ENCODE data around the gene OXTR.

Gene OXTR

DNA sequence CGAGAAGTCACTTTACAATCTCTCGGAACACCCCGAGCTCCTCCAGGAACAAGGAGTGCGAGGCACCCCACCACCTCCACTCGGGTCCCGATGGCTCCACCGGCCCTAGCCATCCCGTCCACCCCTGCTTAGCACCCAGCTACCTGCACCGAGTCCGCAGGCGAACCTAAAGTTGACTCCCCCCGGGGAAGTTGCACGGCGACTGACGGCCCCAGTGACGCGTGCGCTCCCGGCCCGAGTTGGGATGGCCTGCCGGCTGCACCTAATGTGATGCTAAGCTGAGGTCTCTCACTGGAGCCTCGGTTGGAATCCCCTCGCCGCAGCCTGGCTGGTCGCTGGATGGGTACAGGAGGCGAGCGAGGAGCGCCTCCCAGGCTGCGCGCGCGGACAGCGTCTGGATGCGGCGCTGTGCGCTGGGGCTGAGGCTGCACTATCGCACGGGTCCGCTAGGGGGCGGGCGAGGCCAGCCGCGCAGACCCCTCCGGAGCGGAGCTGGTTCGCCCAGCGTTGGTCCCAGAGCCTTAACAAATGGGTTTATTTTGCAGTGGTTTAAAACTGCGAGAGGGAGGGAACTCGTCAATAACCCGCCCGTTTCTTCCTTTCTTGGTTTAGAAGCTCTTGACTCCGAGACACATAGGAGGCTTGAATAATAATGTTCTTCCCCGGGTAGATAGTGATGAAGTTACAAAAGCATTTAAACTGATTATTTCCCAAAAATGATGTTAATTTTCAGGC is at the start of gene OXTR:
TSS of gene OXTR (minus strand) at position 526 of the 735 bp plus-strand sequence. CDS start 1,426 bp downstream, outside the sequence.
- DNase-seq = peak; percentile 26

DNA sequence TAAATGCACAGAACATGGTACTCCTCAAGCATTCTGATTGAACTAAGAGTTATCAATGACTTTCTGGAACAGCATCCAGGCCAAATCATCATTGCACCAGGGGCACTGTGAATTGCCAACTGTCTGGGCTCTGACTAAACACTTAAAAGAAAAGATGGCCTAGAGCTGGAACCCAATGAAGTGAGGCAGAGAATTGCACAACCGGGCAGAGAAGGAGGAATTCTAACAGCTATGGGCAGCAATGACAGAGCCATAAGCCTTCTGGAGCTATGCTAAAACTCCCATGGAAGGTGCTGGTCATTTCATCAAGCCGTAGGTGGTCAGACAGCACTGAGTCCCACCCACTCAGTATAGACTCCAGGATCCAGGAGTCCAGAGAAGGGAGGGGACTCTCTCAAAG is 48.1 kb upstream of the OXTR start:
- no peak for DNase-seq

DNA sequence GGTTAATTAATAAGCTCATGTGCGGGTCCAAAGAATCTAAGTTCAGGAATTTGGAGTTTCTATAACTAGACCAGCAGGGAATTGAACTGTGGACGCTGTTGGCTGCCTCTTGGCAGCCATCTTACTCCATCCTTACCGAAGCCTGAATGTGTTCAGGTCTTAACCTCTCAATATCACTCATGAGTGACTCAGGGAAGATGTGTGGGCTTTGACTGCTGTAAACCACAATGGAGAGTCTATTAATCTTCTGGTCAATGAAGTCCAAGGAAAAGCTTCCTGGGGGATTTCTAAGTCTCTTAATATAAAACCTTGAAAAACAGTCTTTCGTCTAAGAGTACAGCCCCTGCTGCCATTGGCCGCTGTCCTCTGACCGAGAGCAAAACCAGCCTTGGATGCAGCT is 46.7 kb upstream of the OXTR start:
- no peak for DNase-seq

DNA sequence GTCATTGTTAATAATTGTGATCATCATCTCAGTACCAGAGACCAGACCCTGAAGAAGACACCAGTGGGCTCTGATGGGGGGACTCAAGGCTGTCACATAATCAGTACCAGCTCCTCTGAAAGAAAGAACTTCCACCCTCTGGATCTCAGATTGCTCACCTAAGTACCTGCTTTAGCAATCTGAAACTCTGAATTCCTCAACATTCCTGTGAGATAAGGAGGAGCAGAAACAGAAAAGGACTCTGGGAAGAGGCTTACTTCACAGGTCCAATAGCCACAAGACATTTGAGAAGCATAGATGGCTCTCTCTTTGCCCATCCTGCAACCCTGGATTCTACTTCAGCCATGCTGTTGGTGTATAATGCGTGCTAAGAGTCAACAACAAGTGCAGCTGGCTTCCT is 44.0 kb upstream of the OXTR start:
- DNase-seq = no peak

DNA sequence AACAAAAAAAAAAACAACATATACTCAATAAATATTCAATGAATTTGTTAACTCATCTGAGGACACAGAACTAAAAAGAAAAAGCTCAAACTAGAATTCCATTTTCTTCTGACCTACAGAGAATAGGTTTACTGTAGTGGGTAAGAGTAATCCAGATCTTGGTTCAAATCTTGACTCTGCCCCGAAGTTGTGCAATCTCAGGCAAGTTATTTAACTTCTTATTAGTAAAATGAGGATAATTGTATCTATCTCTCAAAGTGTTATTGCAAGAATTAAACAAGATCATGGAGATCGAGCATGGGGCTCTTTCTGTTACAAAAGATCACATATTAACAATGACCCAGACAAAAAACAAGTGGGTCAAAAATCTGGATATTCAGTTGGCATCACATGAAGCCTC is 41.1 kb upstream of the OXTR start:
- no peak for DNase-seq

DNA sequence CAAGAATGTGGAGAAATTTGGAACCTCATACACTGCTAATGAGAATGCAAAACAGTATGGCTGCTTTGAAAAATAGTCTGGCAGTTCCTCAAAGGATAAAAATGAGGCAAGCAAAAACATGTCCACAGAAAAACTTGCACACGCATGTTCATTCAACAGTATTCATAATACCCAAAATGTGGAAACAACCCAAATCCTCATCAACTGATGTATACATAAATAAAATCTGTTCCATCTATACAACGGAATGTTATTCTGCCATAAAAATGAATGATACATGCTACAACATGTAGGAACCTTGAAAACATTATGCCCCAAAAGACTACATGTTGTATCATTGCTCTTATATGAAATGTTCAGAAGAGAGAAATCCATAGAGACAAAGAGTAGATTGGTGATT is 36.4 kb upstream of the OXTR start:
- no peak for DNase-seq

DNA sequence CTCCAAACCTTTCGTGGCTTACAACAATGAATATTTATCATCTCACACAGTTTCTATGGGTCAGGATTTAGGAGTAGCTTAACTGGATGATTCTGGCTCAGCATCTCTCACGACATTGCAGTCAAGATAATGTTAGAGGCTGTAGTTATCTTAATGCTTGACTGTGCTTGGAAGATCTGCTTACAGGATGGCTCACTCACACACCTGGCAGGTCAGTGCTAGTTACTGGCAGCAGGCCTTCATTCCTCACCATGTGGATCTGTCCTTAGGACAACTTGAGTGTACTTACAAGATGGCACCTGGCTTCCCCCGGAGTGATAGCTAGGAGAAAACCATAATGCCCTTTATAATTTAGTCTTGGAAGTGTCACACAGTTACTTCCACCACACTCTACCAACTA is 32.8 kb upstream of the OXTR start:
- no peak for DNase-seq

DNA sequence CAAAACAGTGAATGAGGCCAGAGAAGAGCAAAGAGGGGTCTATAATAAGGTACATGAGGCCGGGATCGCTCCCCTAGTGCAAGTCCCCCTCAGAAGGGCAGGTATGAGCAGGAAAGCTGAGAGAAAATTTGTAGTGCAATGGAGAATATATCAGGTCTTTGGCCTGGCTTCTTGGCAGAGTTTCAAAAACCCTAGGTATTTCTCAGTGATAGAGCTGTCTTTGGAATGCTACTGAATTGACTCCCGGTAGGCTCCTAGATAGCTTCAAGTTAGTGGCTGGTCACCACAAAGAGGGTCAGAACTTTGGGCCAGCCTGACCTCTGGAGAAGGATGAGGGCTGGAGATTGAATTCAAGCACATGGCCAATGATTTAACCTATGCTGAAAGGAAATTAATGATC is 30.6 kb upstream of the OXTR start:
- DNase-seq = no peak

DNA sequence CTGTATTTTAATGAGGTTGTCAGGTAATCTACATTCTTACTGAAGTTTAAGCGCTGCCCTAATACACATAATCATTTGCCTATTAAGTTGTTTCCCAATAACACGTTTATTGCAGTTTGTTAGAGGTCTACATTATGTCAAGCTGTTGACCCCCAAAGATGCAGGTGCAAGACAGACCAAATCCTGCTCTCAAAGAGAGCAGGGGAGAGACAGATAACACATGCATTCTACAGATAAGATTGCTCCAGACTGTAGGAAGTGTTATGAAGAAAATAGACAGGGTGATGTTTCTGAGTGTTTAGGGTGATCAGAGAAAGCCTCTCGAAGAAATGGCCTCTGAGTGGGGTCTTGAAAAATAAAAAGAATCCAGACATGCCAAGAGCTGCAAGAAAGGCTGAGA is 24.8 kb upstream of the OXTR start:
- no peak for DNase-seq

DNA sequence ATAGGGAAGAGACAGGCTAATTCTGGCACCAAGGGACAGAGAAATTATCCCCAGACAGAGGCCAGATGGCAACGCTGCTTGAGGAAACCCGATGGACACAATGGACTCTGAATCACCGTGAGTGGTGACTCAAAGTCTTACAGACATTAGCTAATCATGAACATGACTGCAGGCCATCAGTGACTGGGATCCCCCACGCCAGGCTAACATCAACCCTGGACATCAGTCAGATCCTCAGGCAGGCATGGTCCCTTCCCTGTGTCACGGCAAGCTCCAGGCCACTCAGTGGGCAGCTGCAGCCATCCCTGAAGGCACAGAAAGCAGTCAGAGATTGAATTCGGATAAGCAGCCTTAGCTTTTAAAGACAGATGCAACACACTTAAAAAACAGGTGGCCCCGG is 23.8 kb upstream of the OXTR start:
- DNase-seq = no peak

DNA sequence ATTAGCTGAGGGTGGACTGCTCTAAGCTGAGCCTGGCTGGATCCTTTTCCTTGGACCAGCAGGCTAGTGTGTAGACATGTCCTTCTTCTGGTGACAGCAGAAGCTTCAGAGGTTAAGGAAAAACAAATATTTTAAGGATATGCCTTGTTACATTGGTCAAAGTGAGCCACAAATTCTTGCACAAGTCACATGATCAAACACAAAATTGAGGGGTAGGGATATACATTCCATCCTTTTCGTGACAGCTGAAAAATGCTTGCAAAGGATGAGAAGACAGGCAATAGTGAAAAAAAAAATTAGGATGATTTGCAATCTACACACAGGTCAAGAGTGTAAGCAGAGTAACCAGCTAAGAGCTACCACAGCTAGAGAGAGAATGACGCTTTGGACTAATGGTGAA is 21.1 kb upstream of the OXTR start:
- DNase-seq = no peak

DNA sequence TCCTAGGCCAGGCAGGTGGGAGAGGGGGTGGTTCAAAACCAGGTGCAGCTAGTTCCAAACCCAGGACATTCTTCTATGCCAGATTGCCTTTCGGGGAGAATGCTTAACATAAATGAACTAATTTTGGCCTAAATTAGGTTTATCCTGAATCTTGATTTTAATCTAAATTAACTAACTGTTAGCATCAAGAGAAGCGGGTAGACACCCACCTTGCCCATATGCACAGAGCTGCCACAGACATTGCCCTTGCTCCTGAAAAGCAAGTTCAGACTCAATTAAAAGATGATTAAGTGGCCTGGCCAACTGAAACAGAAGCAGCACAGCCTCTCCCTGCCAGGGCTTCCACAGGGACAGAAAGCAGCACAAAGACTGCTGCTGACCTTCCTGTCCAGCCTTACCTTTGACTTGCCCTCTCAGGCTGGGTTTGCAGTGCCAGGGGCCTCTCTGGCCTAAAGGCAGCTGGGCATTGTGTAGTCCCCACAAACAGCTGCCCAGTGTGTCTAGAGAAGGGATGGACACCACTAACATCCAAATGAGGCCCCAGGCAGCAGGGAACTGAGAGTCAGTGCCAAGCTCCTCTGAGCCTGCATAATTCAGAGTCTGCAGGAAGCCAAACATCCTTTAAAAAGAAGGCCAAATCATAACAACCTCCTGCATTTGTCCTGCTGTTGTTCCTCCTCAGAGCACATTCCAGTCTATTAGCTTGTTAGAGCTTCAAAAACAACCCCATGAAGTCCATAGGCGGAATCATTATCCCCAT is 15.4 kb upstream of the OXTR start:
- DNase-seq = no peak

DNA sequence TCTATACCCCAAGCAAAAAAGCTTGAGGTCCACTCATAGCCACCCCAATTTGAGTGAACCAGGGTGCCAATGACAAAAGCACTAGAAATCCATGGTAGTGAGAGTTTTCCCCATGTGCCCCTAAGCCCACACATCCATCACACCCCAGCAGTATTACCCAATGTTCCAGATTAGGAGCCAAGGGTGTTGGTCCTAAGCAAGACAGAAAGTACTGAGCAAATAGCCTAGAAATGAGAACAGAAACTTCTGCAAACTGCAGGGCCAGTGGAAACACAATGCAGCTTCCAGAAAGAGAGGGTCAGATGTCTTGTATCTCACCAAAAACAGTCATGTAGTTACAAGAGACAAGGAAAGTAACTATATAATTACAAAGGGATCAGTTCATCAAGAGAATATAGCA is 10.9 kb upstream of the OXTR start:
- no peak for DNase-seq

DNA sequence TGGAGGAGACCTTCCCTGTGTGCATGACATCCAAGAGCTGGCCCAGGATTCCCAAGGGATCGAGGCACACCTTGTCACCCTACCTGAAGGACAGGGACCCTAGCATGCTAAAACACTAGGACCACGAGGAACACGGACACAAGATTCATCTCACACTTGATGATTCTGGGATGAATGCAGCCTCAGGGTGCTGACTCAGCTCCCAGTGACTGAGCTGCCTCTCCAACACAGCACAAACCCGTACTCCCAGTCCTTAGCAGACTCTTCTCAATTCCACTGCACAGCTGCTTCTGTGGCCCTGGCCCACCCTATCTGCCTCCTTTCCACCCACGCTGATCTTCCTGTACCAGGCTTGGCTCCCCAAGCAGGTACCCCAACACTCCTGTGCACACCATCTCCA is 9.1 kb upstream of the OXTR start:
- no peak for DNase-seq

DNA sequence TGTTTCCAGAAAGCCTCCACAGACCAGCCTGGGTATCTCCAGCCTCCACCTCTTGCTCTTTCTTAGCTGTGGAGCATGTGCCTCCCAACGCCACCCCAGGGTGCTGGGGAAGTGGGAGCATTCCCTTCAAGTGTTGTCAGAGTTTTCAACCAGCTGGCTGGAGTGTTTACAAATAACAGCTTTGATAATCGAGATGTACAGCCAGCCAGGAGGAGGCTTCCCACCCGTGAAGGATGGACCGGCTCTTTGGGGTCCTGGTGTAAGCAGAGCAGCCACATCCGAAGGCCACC is 8.5 kb upstream of the OXTR start:
- DNase-seq = no peak

DNA sequence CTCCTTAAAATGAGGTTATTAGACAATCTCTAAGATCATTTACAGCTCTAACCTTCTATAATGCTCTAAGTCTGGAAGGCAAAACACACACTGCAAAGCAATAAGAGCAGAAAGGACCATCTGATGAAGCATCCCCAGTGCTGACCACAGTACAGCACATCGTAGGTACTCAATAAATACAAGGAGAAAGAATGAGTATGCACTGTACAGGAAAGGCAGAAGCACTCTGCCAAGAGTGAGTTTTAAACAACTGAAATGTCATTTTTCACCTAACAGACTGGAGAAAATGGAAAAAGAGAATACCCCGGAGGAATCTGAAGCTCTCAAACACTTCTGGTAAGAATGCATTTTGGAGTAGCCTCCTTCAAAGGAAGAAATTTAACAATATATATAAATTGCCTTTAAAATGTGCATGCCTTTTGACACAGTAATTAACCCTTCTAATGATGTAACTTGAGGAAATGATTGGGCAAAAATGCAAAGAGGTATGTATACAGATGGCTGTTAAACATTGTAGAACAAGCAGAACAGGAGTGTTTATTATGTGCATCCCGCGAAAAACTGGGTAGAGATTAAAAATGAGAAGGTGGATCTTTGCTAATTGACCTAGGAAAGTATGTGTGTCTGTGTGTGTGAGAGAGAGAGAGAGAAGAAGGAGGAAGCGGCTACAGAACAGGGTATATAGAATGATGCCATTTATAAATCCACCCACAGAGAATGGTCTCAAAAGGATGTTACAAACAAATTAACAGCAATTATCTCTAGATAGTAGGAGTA is 8.0 kb upstream of the OXTR start:
- no peak for DNase-seq

DNA sequence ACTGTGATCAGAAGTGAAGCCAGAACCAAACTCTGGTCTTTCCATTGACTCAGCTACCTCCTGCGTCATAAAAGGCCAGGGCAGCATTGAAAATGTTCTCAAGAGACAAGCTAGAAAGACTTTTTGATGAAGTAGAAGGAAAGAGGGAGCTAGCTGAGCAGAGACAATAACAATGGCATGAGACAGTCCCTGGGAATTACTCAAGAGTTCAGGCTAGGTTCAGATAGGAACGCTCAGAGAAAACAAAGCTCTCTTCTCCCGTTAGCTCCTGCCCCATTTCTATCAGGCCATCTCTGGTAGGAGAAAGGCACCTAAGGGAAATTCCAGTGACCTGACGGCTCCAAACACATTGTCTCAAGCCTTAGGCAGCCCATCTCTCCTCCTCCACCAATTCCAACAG is 7.0 kb upstream of the OXTR start:
- DNase-seq = no peak

DNA sequence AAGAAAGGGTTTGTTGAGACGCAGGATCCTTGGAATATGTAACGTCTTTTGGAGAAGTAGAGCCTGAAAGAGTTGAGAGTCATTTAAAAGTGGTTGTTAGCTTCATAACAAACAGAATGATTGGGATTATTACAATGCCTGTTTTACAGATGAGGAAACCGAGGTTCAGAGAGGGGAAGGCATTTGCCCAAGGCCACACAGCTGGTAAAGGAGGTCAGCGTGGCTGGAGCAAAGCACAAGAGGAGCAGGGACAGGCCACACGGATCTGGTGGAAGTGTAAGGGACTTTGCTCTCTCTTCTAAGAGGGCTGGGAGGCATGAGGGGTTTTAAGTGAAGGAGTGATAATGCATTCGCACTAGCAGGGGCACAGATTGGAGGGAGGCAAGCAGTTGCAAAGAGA is 6.2 kb upstream of the OXTR start:
- DNase-seq = no peak

DNA sequence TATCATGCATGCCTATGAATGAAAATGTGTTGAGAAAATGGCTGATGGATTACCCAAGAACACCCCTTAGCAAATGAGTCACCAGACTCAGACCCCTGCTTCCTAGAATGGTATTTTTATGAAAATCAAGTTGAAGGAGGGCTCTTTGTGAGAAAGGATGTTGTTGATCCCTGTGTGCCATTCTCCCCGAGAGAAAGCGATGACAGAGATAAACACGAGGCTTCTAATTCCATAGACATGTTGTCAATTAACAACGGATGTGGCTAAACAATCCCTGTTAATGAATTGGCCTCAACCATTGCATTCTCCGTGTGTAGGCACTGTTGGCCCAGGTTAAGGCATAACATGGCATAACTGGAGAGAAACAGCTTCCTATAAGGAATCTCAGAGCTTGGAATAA is 5.8 kb upstream of the OXTR start:
- DNase-seq = no peak

DNA sequence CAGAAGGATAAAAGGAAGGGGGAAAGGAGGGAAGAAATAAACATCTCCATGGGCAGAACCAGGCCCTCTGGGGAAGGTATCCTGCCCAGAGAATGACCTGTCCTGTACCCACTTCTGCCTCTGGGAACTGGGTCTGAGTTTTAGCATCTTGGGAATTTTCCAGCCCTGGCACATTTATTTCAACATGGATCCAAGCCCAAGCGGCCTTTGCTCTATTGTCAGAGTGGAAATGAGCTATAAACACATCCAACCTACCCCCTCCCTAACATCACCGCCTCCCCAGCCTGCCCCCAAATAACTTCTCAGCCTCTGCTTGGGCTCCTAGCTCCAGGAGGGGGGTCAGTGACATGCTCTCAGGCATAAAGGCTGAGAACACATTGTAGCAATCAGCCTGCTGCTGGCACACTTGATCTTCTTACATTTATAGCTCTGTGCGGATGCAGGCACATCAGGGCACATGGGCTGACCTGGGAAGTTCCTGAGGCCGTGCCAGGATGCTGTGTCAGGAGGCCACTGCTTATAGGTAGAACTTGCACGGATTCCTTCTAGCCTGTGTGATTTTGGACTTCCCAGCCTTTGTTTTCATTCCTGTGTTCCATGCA is 4.6 kb upstream of the OXTR start:
- DNase-seq = no peak

DNA sequence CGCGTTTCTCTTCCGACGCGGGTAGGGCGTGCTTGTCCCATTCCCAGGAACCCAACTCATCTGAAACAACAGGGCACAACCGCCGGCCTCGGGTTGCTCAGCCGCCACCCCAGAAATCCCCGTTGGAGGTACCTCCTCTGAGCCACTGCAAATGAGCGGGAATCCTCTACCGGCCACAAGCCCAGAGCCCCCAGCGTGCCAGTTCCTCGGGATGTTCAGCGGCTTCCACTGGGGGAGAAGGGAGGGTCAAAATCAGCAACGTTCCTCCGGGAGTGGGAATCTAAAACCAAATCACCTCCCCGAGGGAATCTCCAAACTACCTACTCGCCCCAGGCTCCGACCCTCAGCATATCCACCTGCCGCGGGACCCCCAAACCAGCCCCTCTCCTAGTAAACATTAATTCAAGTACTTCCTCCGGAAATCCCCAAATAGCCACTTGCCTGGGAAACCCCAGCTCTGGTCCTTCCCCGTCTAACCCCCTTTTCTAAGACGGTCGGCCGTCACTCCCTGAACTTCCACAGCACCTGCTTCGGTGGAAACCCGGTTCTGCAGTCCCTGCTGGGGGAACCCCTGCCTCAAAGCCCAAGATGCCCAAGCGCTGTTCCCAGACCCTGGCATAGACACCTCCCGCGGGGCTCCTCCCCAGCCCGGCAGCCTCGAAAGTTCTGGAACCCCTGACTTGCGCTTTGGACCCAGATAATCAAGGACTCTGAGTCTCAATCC is 887 bp downstream of the OXTR start:
- DNase-seq = no peak

DNA sequence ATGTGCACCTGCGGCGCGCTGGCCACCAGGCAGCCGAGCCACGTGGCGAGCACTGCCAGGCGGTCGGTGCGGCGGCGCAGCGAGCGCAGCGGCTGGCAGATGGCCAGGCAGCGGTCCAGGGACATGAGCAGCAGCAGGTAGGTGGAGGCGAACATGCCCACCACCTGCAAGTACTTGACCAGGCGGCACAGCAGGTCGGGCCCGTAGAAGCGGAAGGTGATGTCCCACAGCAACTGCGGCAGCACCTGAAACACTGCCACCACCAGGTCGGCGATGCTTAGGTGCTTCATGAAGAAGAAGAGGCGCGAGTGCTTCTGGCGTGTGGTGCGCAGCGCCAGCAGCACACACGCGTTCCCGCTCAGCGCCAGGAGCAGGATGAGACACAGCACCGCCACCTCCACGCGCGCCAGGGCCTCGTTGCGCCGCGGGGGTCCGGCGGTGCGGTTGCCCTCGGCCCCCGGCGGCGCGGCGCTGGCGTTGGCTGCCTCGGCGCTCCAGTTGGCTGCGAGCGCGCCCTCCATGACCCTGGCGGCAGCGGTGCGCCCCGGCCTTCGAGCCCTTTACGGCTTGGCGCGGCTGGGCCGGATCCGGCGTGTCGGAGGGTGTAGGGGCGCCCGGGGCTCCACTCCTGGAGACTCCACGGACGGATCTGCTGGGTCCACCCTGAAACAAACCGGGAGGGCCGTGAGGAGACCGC is 1.6 kb downstream of the OXTR start:
- no peak for DNase-seq
